BJ (cell line): ENCODE data around the gene HERC6. TPM values are rescaled to one million over a fixed set of nuclear protein-coding genes. Genes with fewer than 3 reads are reported as not detected.
"Not testable (repeated sequence)": the region's sequence is repeated elsewhere in the genome, so short reads cannot be mapped to it uniquely, and the experiment has no call there.

Source experiments
- CTCF ChIA-PET: fragments of 350-600 bp; formaldehyde crosslinking; extraction: SDS; loops from one replicate; lab custom pipeline; 2021; ENCODE audit warnings: antibody characterized with exemption, inconsistent platforms; lab: Yijun Ruan, JAX
- POLR2A ChIA-PET: fragments of 300-600 bp; sonication (Branson Sonifier 250); formaldehyde crosslinking; extraction: SDS; loops from one replicate; lab custom pipeline; 2021; ENCODE audit warnings: antibody characterized with exemption; lab: Charles Lee
- DNase-seq: peaks from one replicate; pipeline ENCODE4 v3.0.0-alpha.2; 2011; ENCODE audit warnings: low read depth
- H3K27me3 ChIP-seq: 2 replicates; pipeline ENCODE4 v1.6.0; 2011; ENCODE audit warnings: low read length; ENCODE audit not compliant: control insufficient read depth, insufficient read depth
- H3K36me3 ChIP-seq: 2 replicates; pipeline ENCODE4 v1.5.1; 2011; ENCODE audit warnings: low read length; ENCODE audit not compliant: control insufficient read depth, insufficient read depth
- H3K4me3 ChIP-seq: 2 replicates; pipeline ENCODE4 v1.5.1; 2011; ENCODE audit warnings: low read depth, mild to moderate bottlenecking, control low read depth, low read length
- polyA plus RNA-seq: library from polyadenylated mRNA; depleted of rRNA; stranded (reverse); fragments of >200 nt; gene quantifications from 2 replicates; pipeline ENCODE4 v1.2.3, GENCODE V29; 2011
- TF ChIP-seq, protein P1 (sequence below): IDR thresholded peaks from 2 replicates; pipeline ENCODE4 v1.5.1; 2011; ENCODE audit warnings: low read depth, mild to moderate bottlenecking, control low read depth, inconsistent platforms, low read length, moderate library complexity; ENCODE audit not compliant: insufficient read depth

Gene HERC6
- polyA plus RNA-seq, 1 experiment = 3.1 TPM

DNA sequence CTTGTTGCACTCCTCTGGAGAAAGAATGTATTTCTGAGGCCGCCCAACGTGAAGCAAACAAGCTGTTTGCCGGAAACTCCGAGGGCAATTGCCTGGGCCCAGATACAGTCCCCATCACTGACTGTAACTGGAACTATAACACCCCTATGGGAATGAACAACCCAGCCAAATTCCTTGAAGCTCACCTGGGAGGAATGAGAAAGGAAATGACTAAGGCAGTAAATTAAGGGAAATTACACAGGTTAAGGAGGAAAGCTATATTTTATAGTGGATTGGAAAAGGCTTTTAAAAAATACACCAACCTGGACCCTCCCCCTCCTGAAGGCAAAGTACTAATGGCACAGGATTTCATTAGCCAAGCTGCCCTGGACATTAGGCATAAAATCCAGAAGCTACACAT lies 66.6 kb downstream of the HERC6 start:
- Histone ChIP-seq H3K36me3 (no peaks in the 10 kb centered on the region), H3K27me3 (no peaks in the 10 kb centered on the region), H3K4me3 (no peak overlapping the region)
- TF ChIP-seq, protein P1, sequence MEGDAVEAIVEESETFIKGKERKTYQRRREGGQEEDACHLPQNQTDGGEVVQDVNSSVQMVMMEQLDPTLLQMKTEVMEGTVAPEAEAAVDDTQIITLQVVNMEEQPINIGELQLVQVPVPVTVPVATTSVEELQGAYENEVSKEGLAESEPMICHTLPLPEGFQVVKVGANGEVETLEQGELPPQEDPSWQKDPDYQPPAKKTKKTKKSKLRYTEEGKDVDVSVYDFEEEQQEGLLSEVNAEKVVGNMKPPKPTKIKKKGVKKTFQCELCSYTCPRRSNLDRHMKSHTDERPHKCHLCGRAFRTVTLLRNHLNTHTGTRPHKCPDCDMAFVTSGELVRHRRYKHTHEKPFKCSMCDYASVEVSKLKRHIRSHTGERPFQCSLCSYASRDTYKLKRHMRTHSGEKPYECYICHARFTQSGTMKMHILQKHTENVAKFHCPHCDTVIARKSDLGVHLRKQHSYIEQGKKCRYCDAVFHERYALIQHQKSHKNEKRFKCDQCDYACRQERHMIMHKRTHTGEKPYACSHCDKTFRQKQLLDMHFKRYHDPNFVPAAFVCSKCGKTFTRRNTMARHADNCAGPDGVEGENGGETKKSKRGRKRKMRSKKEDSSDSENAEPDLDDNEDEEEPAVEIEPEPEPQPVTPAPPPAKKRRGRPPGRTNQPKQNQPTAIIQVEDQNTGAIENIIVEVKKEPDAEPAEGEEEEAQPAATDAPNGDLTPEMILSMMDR = no peak
- POLR2A ChIA-PET = no interaction called here
- CTCF ChIA-PET = interaction anchor here (0.5 to 1.5 kb wide), 4 partner anchors 10 to 391 kb away, joined by 3 to 5 read pairs (median 4); partner anchors contain the start of gene HERC5
- DNase-seq = no peak

DNA sequence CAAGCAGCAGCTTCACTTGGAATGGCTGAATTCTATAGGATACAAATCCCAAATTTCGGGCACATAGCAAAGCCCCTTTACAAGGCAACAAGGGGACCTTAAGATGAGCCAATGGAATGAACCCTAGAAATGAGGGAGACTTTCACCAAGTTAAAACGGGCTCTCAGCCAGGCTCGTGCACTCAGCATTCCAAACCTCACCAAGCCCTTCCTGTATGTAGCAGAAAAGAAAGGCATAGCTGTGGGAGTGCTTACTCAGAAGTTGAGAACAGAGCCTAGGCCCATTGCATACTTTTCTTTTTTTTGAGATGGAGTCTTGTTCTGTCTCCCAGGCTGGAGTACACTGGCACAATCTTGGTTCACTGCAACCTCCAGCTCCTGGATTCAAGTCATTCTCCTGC lies 67.5 kb downstream of the HERC6 start:
- no peak for DNase-seq
- no peaks in the 10 kb centered on the region for H3K27me3 ChIP-seq
- CTCF ChIA-PET = interaction anchor here (0.9 to 1.6 kb wide), 4 partner anchors 9 to 77 kb away, joined by 3 to 5 read pairs (median 4); partner anchors contain the start of gene HERC5
- TF ChIP-seq, protein P1 = no peak
- no peaks in the 10 kb centered on the region for H3K36me3 ChIP-seq
- H3K4me3 ChIP-seq = no peak overlapping the region
- POLR2A ChIA-PET = no interaction called here

DNA sequence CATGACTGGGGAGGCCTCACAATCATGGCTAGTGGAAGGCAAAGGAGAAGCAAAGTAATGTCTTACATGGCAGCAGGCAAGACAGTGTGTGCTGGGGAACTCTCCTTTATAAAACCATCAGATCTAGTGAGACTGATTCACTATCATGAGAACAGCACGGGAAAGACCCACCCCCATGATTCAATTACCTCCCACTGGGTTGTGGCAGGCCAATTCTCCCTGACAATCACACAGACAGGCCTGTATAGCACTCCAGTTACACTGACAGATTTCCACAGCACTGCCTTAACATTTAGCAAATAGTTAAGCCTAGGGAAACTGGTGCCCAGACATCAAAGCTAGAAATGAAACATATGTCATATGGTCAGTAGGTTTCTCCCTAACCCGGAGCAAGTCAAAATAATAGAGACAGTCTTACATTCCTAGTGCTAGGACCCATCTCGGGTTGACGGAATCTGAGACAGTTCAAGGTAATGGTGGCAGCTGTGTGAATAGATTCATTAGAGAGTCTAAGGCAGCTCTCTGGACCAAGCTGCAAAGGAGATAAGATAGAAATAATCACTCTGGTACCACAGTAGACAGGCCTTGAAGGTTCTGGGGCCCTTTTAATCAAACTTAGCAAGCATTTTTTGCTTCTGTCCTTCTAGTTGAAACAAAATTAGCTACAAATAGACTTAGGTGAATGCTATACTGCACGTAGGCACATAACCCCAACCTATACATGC lies 68.9 kb downstream of the HERC6 start:
- TF ChIP-seq, protein P1 = no peak
- Histone ChIP-seq H3K4me3 (no peak overlapping the region), H3K27me3 (no peaks in the 10 kb centered on the region), H3K36me3 (no peaks in the 10 kb centered on the region)
- ChIA-PET CTCF (interaction anchor here (1.4 to 1.7 kb wide), 3 partner anchors 11 to 79 kb away, joined by 3 to 4 read pairs (median 3); no protein-coding TSS in a partner anchor), POLR2A (no interaction called here)
- no peak for DNase-seq

DNA sequence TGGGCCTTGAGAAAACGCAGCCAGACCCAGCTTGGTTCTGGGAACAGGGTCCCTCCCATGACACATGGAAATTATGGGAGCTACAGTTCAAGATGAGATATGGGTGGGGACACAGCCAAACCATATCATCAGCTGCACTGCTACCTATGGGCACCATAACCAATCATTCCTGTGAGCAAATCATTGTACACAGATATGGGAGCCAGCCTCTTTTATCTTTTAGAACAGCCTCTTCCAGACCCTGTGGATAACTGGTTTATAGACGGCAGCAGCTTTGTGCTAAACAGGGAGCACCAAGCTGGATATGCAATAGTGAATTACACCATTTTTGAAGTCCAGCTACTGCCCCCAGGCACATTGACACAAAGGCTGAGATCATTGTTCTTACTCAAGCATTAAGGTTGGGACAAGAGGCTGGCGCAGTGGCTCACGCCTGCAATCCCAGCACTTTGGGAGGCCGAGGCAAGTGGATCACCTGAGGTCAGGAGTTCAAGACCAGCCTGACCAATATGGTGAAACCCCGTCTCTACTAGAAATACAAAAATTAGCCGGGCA lies 69.6 kb downstream of the HERC6 start:
- CTCF ChIA-PET = interaction anchor here (1.7 kb wide), 2 partner anchors 12 to 79 kb away, joined by 4 read pairs; no protein-coding TSS in a partner anchor
- H3K27me3 ChIP-seq, H3K36me3 ChIP-seq, POLR2A ChIA-PET, H3K4me3 ChIP-seq, DNase-seq: not testable (repeated sequence)

DNA sequence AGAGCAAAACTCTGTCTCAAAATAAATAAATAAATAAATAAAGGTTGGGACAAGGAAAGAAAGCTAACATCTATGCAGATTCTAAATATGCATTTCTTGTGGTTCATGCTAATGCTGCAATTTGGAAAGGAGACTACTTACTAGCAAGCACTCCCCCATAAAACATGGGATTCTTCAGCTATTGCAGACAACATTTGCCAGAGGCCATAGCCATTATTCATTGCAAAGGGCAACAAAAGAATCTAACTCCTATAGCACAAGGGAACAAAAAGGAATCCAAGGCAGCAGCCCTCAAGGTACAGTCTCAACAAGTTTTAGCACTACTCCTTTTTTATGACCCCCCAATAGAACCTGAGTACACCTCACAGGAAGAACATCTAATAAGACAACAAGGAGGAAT lies 70.2 kb downstream of the HERC6 start:
- TF ChIP-seq, protein P1 = no peak
- Histone ChIP-seq H3K27me3 (no peaks in the 10 kb centered on the region), H3K4me3 (no peak overlapping the region), H3K36me3 (no peaks in the 10 kb centered on the region)
- ChIA-PET POLR2A (no interaction called here), CTCF (interaction anchor here (1.7 kb wide), 2 partner anchors 12 to 80 kb away, joined by 4 read pairs; no protein-coding TSS in a partner anchor)
- no peak for DNase-seq
